Lung (tissue), 12 donors: ENCODE measurements around the gene DMBX1. TPM values are rescaled to one million over a fixed set of nuclear protein-coding genes. Genes with fewer than 3 reads are reported as not detected.

Experiments
- ATAC-seq: fragments of 200-7000 bp; cut with Tn5 transposase; one replicate; pipeline ENCODE4 v1.9.1; 2020; ENCODE audit warnings: moderate number of reproducible peaks; ENCODE audit not compliant: insufficient read depth, low FRiP score
- DNase-seq, 3 donors: peaks; one replicate each; pipeline ENCODE4 v3.0.0-alpha.2; 2013 to 2017
- H3K27ac ChIP-seq, 2 donors: one replicate each; pipeline ENCODE4 v1.5.1; 2013; ENCODE audit warnings: mild to moderate bottlenecking in 2 of 2, moderate library complexity in 2 of 2, control low read depth in 1 of 2, inconsistent platforms in 1 of 2, low read depth in 1 of 2, low read length in 1 of 2
- H3K27me3 ChIP-seq, 3 donors: one replicate each; pipeline ENCODE4 v1.5.1; 2013; ENCODE audit warnings: low read length in 2 of 3; ENCODE audit not compliant: control insufficient read depth in 3 of 3, insufficient read depth in 3 of 3
- H3K36me3 ChIP-seq, 4 donors: one replicate each; pipeline ENCODE4 v1.5.1; 2013; ENCODE audit warnings: low read length in 4 of 4, mild to moderate bottlenecking in 1 of 4, moderate library complexity in 1 of 4; ENCODE audit not compliant: control insufficient read depth in 4 of 4, insufficient read depth in 4 of 4
- H3K4me1 ChIP-seq, 5 donors: one replicate each; pipeline ENCODE4 v1.5.1; 2013; ENCODE audit warnings: low read length in 5 of 5, mild to moderate bottlenecking in 2 of 5, moderate library complexity in 1 of 5; ENCODE audit not compliant: control insufficient read depth in 5 of 5, insufficient read depth in 5 of 5
- H3K4me3 ChIP-seq: one replicate; pipeline ENCODE4 v1.5.1; 2013; ENCODE audit warnings: mild to moderate bottlenecking, control low read depth, moderate library complexity
- H3K9ac ChIP-seq, 2 donors: one replicate each; pipeline ENCODE4 v1.5.1; 2013; ENCODE audit warnings: low read length in 2 of 2, control low read depth in 1 of 2; ENCODE audit not compliant: insufficient read depth in 1 of 2
- H3K9me3 ChIP-seq, 4 donors: one replicate each; pipeline ENCODE4 v1.5.1; 2013; ENCODE audit warnings: low read length in 3 of 4, mild to moderate bottlenecking in 1 of 4, moderate library complexity in 1 of 4; ENCODE audit not compliant: control insufficient read depth in 4 of 4, insufficient read depth in 3 of 4
- WGBS, 2 donors: extraction: QIAGEN DNeasy Blood & Tissue Kit; methylation state at CpG; one replicate each; pipeline ENCODE4 v1.1.7; 2013; 5-methylcytosine and 5-hydroxymethylcytosine counted together
- polyA plus RNA-seq, 2 donors: library from polyadenylated mRNA; stranded (reverse); fragments of 200-250 nt; gene quantifications; one replicate each; pipeline ENCODE4 v1.2.1, GENCODE V29; 2013
- total RNA-seq, 2 donors: library from RNA; depleted of rRNA in 1 of 2; stranded (reverse); fragments of >200 nt in 1 of 2; gene quantifications; one replicate each; pipeline ENCODE4 v1.2.1, GENCODE V29; 2014 to 2021
- TF ChIP-seq, protein P1 (sequence below): IDR thresholded peaks from 2 replicates; pipeline ENCODE4 v1.5.1; 2012; ENCODE audit warnings: mild to moderate bottlenecking; ENCODE audit errors: control extremely low read depth, extremely low read depth
- donor health status: control.
- donor health status: control.
- donor health status: Bipolar disorder and iron deficiency.
- donor health status: healthy.
- donor health status: DM: yes; HTN: yes; CAD: no.

The DMBX1 gene
- total and polyA plus RNA-seq, 4 donors = 0.01 to 0.09 TPM; not detected in 2

DNA sequence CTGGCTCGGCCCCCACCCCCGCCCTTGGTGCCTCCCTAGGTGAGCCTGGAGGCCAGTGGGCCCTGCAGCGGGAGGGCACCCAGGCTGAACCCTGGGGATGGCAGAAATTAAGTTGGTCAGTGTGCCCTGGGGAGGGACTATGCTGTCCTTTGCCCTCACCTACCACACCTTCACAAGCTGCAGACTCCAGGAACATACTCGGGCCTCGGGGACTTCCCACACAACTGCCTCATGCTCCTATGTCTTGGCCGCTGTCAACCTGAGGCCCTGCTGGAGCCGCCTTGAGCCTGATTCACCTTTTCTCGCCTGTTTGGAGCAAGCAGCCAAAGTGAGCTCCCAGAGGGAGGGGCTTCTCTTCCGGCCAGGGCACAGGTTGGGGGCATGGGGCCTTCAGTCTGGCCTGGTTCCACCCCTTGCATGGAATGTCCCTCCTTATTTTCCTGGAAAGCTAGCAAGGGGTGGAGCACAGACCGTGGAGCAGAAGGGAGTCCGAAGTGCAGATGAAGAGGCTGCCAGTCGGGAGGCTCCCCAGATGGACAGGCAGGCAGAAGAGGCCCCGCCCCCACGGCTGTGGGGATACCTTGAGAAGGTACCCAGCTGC lies 37.2 kb downstream of the DMBX1 start:
- peaks cover 0 to 22% (median 19%) of the 10 kb centered on the region in 3 donors for H3K27me3 ChIP-seq
- 39 to 47% methylated on average over 14 of the region's 14 CpGs for WGBS, 2 donors
- DNase-seq (no peak), ATAC-seq (no peak)
- no peaks in the 10 kb centered on the region for H3K36me3 ChIP-seq
- no peaks in the 10 kb centered on the region for H3K9me3 ChIP-seq
- no peak overlapping the region for H3K4me3 ChIP-seq
- H3K4me1 ChIP-seq = peaks cover 0 to 14% (median 4%) of the 10 kb centered on the region in 5 donors
- TF ChIP-seq, protein P1, sequence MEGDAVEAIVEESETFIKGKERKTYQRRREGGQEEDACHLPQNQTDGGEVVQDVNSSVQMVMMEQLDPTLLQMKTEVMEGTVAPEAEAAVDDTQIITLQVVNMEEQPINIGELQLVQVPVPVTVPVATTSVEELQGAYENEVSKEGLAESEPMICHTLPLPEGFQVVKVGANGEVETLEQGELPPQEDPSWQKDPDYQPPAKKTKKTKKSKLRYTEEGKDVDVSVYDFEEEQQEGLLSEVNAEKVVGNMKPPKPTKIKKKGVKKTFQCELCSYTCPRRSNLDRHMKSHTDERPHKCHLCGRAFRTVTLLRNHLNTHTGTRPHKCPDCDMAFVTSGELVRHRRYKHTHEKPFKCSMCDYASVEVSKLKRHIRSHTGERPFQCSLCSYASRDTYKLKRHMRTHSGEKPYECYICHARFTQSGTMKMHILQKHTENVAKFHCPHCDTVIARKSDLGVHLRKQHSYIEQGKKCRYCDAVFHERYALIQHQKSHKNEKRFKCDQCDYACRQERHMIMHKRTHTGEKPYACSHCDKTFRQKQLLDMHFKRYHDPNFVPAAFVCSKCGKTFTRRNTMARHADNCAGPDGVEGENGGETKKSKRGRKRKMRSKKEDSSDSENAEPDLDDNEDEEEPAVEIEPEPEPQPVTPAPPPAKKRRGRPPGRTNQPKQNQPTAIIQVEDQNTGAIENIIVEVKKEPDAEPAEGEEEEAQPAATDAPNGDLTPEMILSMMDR = no peak
- no peak overlapping the region for H3K9ac ChIP-seq
- H3K27ac ChIP-seq = no peak overlapping the region

DNA sequence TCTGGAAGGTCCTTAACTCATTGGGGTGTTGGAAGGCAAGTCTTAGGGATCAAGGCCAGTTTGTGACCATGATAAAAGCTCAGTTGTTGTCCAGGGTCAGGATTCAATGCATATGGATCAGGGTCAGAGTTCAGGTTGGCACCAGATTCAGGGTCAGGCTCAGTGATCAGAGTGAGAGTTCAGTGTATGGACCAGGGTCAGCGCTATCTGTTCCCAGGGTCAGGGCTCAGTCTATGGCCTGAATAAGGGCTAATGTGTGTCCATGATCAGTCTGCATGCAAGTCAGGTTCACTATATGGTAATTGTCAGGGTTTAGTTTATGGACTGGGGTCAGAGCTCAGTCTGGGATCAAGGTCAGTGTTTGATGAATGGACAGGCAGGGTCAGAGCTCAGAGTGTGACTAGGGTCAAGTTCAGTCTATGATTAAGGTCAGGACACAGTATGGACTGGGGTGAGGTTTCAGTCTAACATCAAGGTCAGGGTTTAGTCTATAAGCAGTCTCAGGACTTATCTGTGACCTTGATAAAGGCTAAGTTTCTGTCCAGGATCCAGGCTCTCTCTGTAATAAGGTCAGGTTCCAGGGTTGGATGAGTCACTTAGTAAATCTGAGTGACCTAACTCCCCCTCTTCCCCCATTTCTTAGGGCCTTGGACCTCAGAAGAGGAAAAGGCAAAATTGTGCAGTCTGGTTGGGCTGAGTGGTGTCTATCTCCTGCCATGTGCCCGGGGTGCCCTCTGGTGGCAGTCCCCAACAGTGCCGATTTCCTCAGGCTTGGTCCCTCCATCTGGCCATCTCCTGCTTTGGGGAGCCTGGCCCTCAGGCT lies 38.0 kb downstream of the DMBX1 start:
- Histone ChIP-seq H3K27ac (no peak overlapping the region), H3K36me3 (no peaks in the 10 kb centered on the region), H3K4me3 (no peak overlapping the region), H3K4me1 (peaks cover 0 to 5% (median 2%) of the 10 kb centered on the region in 5 donors), H3K9ac (no peak overlapping the region), H3K9me3 (no peaks in the 10 kb centered on the region), H3K27me3 (peaks cover 0 to 22% (median 22%) of the 10 kb centered on the region in 3 donors)
- TF ChIP-seq, protein P1 = peak; percentile 97
- peak; percentile 78 to 83 (median 81) for DNase-seq
- peak; percentile 76 for ATAC-seq
- 28 to 29% methylated on average over 3 of the region's 3 CpGs for WGBS, 2 donors

DNA sequence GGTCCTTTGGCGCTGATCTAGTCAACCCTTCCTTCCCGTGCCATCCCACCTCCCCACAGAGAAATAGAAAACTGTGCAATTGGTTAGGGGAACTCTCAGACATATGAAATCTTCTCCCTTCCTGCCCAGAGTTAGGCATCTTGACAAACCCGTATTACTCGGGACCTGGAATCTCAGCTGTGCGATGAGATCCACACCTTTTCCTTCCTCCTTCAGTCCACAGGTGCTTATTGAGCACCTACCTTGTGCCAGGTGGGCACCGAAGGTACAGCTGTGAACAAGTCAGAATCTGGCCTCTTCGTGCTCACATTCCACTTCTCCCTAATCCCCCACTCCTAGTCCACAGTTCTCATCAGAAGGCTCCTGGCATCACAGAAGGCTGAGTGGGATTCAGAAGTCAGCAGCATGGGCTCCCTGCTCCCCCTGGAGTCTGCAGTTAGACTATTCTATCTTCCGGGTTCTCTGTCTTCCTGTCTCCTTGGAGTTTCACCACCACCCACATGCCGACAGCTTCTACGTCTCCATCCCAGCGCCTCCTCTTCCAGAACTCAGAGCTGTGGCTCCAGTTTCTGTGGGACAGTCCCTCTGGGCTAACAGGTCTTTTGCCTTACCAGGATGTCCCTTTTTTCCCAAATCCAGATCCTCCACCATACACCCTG lies 38.8 kb downstream of the DMBX1 start:
- no peaks in the 10 kb centered on the region for H3K36me3 ChIP-seq
- TF ChIP-seq, protein P1 = no peak
- H3K27ac ChIP-seq = no peak overlapping the region
- H3K27me3 ChIP-seq = peaks cover 0 to 22% (median 22%) of the 10 kb centered on the region in 3 donors
- H3K4me1 ChIP-seq = peaks cover 0 to 3% (median 0%) of the 10 kb centered on the region in 5 donors
- no peak overlapping the region for H3K4me3 ChIP-seq
- 33 to 38% methylated on average over 11 of the region's 11 CpGs for WGBS, 2 donors
- no peaks in the 10 kb centered on the region for H3K9me3 ChIP-seq
- DNase-seq = peak in 2 of 3 donors; percentile 21 to 37
- no peak for ATAC-seq
- no peak overlapping the region for H3K9ac ChIP-seq
